Activated CD8-positive, alpha-beta T cell treated with anti-CD3 and anti-CD28 coated beads, Interleukin-2, amount 10 ng/mL, durations not matched to agents 7 days and 5 days (primary cell): ENCODE data around the gene FRYL. TPM values are rescaled to one million over a fixed set of nuclear protein-coding genes. Genes with fewer than 3 reads are reported as not detected.
"Not testable (repeated sequence)": the region's sequence is repeated elsewhere in the genome, so short reads cannot be mapped to it uniquely, and the experiment has no call there.

ENCODE experiments used
- ATAC-seq: fragments of 150-1000 bp; cut with Tn5 transposase; one replicate; pipeline ENCODE4 v1.10.0; 2021; ENCODE audit warnings: moderate library complexity
- CTCF ChIA-PET: fragments of 350-600 bp; sonication (Branson Sonifier 250); formaldehyde crosslinking; loops from one replicate; lab custom pipeline; 2021; ENCODE audit warnings: antibody characterized with exemption; lab: Charles Lee
- POLR2A ChIA-PET: fragments of 350-600 bp; sonication (Branson Sonifier 250); formaldehyde crosslinking; loops from one replicate; lab custom pipeline; 2021; ENCODE audit warnings: antibody characterized with exemption; lab: Charles Lee
- DNase-seq: peaks from one replicate; pipeline ENCODE4 v3.0.0-alpha.2; 2020
- H3K27ac Mint-ChIP-seq: one replicate; pipeline ENCODE4 v1.8.0; 2021; ENCODE audit warnings: mild to moderate bottlenecking, mixed read lengths
- H3K27me3 Mint-ChIP-seq: one replicate; pipeline ENCODE4 v1.8.0; 2021; ENCODE audit warnings: low read depth, mixed read lengths
- H3K36me3 Mint-ChIP-seq: one replicate; pipeline ENCODE4 v1.8.0; 2021; ENCODE audit warnings: low read depth, mixed read lengths
- H3K4me1 Mint-ChIP-seq: one replicate; pipeline ENCODE4 v1.8.0; 2021; ENCODE audit warnings: low read depth, mixed read lengths
- H3K4me3 Mint-ChIP-seq: one replicate; pipeline ENCODE4 v1.8.0; 2021; ENCODE audit warnings: mild to moderate bottlenecking, mixed read lengths
- H3K9me3 Mint-ChIP-seq: one replicate; pipeline ENCODE4 v1.8.0; 2022; ENCODE audit warnings: mixed read lengths; ENCODE audit not compliant: insufficient read depth
- total RNA-seq, 2 experiments: library from RNA; stranded (reverse); gene quantifications; one replicate each; pipeline ENCODE4 v1.2.3, GENCODE V29; 2021

The FRYL gene
- total RNA-seq, 2 experiments from 2014 or later, result 98.5 to 107 TPM

GRCh38 chr4:48728906-48729496, 51.1 kb downstream of the FRYL start:
- ATAC-seq, H3K27me3 Mint-ChIP-seq, POLR2A ChIA-PET, CTCF ChIA-PET, H3K27ac Mint-ChIP-seq, H3K9me3 Mint-ChIP-seq, DNase-seq, H3K4me3 Mint-ChIP-seq: not testable (repeated sequence)
- peaks cover 68% of the 10 kb centered on the region for H3K4me1 Mint-ChIP-seq
- H3K36me3 Mint-ChIP-seq, result peaks cover 38% of the 10 kb centered on the region

GRCh38 chr4:48727666-48728459, 52.2 kb downstream of the FRYL start:
- CTCF ChIA-PET, result interaction anchor here (0.9 kb wide), 1 partner anchor 75 kb away, joined by 3 read pairs; no protein-coding TSS in a partner anchor
- ATAC-seq (no peak), DNase-seq (no peak)
- no peak overlapping the region for H3K4me3 Mint-ChIP-seq
- H3K4me1 Mint-ChIP-seq, result peaks cover 73% of the 10 kb centered on the region
- H3K36me3 Mint-ChIP-seq, result peaks cover 38% of the 10 kb centered on the region
- POLR2A ChIA-PET, result no interaction called here
- peaks cover 3% of the 10 kb centered on the region for H3K9me3 Mint-ChIP-seq
- no peak overlapping the region for H3K27ac Mint-ChIP-seq
- no peaks in the 10 kb centered on the region for H3K27me3 Mint-ChIP-seq

GRCh38 chr4:48725414-48725813, 54.7 kb downstream of the FRYL start:
- no peak for DNase-seq
- H3K27ac Mint-ChIP-seq, result no peak overlapping the region
- peaks cover 31% of the 10 kb centered on the region for H3K36me3 Mint-ChIP-seq
- CTCF ChIA-PET, result no interaction called here
- no peak overlapping the region for H3K4me3 Mint-ChIP-seq
- POLR2A ChIA-PET, result interaction anchor here (0.6 kb wide), 1 partner anchor 25 kb away, joined by 3 read pairs; no protein-coding TSS in a partner anchor
- peaks cover 3% of the 10 kb centered on the region for H3K9me3 Mint-ChIP-seq
- ATAC-seq, result no peak
- peaks cover 60% of the 10 kb centered on the region for H3K4me1 Mint-ChIP-seq
- H3K27me3 Mint-ChIP-seq, result no peaks in the 10 kb centered on the region

GRCh38 chr4:48722509-48723446, 57.3 kb downstream of the FRYL start:
- peaks cover 3% of the 10 kb centered on the region for H3K9me3 Mint-ChIP-seq
- CTCF ChIA-PET, result no interaction called here
- H3K4me1 Mint-ChIP-seq, result peaks cover 34% of the 10 kb centered on the region
- POLR2A ChIA-PET, result no interaction called here
- ATAC-seq, result no peak
- H3K36me3 Mint-ChIP-seq, result peaks cover 30% of the 10 kb centered on the region
- no peaks in the 10 kb centered on the region for H3K27me3 Mint-ChIP-seq
- H3K4me3 Mint-ChIP-seq, result no peak overlapping the region
- DNase-seq, result no peak
- no peak overlapping the region for H3K27ac Mint-ChIP-seq

- Mint-ChIP-seq H3K9me3 (peaks cover 3% of the 10 kb centered on the region), H3K4me1 (peaks cover 14% of the 10 kb centered on the region), H3K27me3 (no peaks in the 10 kb centered on the region), H3K27ac (no peak overlapping the region), H3K36me3 (peaks cover 41% of the 10 kb centered on the region), H3K4me3 (no peak overlapping the region)
- ChIA-PET CTCF (no interaction called here), POLR2A (no interaction called here)
- no peak for DNase-seq
- no peak for ATAC-seq
These were observed 59.6 kb downstream of the FRYL start for GRCh38 chr4:48720459-48720858.

GRCh38 chr4:48718818-48719465, 61.1 kb downstream of the FRYL start:
- Mint-ChIP-seq H3K4me1 (peaks cover 11% of the 10 kb centered on the region), H3K9me3 (peaks cover 3% of the 10 kb centered on the region), H3K36me3 (peaks cover 36% of the 10 kb centered on the region), H3K27me3 (no peaks in the 10 kb centered on the region), H3K27ac (no peak overlapping the region), H3K4me3 (no peak overlapping the region)
- ChIA-PET CTCF (no interaction called here), POLR2A (no interaction called here)
- no peak for ATAC-seq
- DNase-seq, result no peak

GRCh38 chr4:48716285-48716684, 63.8 kb downstream of the FRYL start:
- H3K4me1 Mint-ChIP-seq, H3K27me3 Mint-ChIP-seq, H3K9me3 Mint-ChIP-seq, CTCF ChIA-PET, POLR2A ChIA-PET, ATAC-seq, H3K4me3 Mint-ChIP-seq, DNase-seq, H3K27ac Mint-ChIP-seq: not testable (repeated sequence)
- H3K36me3 Mint-ChIP-seq, result peaks cover 42% of the 10 kb centered on the region

GRCh38 chr4:48710446-48711209, 69.5 kb downstream of the FRYL start:
- H3K27ac Mint-ChIP-seq, result no peak overlapping the region
- peaks cover 37% of the 10 kb centered on the region for H3K36me3 Mint-ChIP-seq
- ATAC-seq (no peak), DNase-seq (no peak)
- POLR2A ChIA-PET, result no interaction called here
- H3K9me3 Mint-ChIP-seq, result peaks cover 7% of the 10 kb centered on the region
- H3K4me1 Mint-ChIP-seq, result peaks cover 2% of the 10 kb centered on the region
- CTCF ChIA-PET, result no interaction called here
- no peak overlapping the region for H3K4me3 Mint-ChIP-seq
- no peaks in the 10 kb centered on the region for H3K27me3 Mint-ChIP-seq

GRCh38 chr4:48709901-48710300, 70.2 kb downstream of the FRYL start:
- no peak overlapping the region for H3K4me3 Mint-ChIP-seq
- H3K36me3 Mint-ChIP-seq, result peaks cover 37% of the 10 kb centered on the region
- no peak overlapping the region for H3K27ac Mint-ChIP-seq
- H3K9me3 Mint-ChIP-seq, result peaks cover 7% of the 10 kb centered on the region
- ChIA-PET POLR2A (no interaction called here), CTCF (no interaction called here)
- peaks cover 2% of the 10 kb centered on the region for H3K4me1 Mint-ChIP-seq
- no peaks in the 10 kb centered on the region for H3K27me3 Mint-ChIP-seq
- DNase-seq (no peak), ATAC-seq (no peak)

- ChIA-PET CTCF (no interaction called here), POLR2A (no interaction called here)
- no peak for DNase-seq
- Mint-ChIP-seq H3K27me3 (no peaks in the 10 kb centered on the region), H3K9me3 (peaks cover 7% of the 10 kb centered on the region), H3K27ac (no peak overlapping the region), H3K36me3 (peaks cover 35% of the 10 kb centered on the region), H3K4me3 (no peak overlapping the region), H3K4me1 (peaks cover 2% of the 10 kb centered on the region)
- ATAC-seq, result no peak
These were observed 71.5 kb downstream of the FRYL start for GRCh38 chr4:48708610-48709009.

GRCh38 chr4:48706736-48707135, 73.3 kb downstream of the FRYL start:
- ATAC-seq, result no peak
- Mint-ChIP-seq H3K27ac (no peak overlapping the region), H3K36me3 (peaks cover 28% of the 10 kb centered on the region), H3K9me3 (peaks cover 4% of the 10 kb centered on the region), H3K4me1 (peaks cover 2% of the 10 kb centered on the region), H3K4me3 (no peak overlapping the region), H3K27me3 (no peaks in the 10 kb centered on the region)
- no peak for DNase-seq
- POLR2A ChIA-PET, result no interaction called here
- CTCF ChIA-PET, result interaction anchor here (1.3 kb wide), 1 partner anchor 12 kb away, joined by 3 read pairs; no protein-coding TSS in a partner anchor
